ENCODE data around the gene FRRS1L. TPM values are rescaled to one million over a fixed set of nuclear protein-coding genes. Genes with fewer than 3 reads are reported as not detected.
A peak's percentile ranks its signal among the peaks of the same experiment; 100 is the strongest.

FRRS1L gene
- total RNA-seq, 1 donor from 2014 or later = 1.1 TPM

GRCh38 chr9:109172935-109173334, 5.9 kb upstream of the FRRS1L start:
- H3K9me3 Mint-ChIP-seq (ENCODE audit: unreplicated experiment) = no peaks in the 10 kb centered on the region
- FAIRE-seq = no peak
- no peak overlapping the region for H3K4me3 Mint-ChIP-seq (ENCODE audit: unreplicated experiment)
- H3K4me1 Mint-ChIP-seq (ENCODE audit: low read depth, unreplicated experiment) = no peaks in the 10 kb centered on the region
- DNase-seq (ENCODE audit: low read depth) = no peak
- Histone ChIP-seq H2AFZ (ENCODE audit: low read depth, low read length) (no peak overlapping the region), H3K27me3 (ENCODE audit: insufficient read depth, low read length) (peaks cover 3% of the 10 kb centered on the region), H3K36me3 (ENCODE audit: insufficient read depth, low read length) (no peaks in the 10 kb centered on the region), H3K4me1 (ENCODE audit: insufficient read depth, low read length) (peaks cover 8% of the 10 kb centered on the region), H3K4me2 (ENCODE audit: low read length) (no peak overlapping the region), H3K9me3 (ENCODE audit: insufficient read depth, low read depth, low read length) (no peaks in the 10 kb centered on the region), H3K27ac (ENCODE audit: low read depth, low read length) (no peak overlapping the region), H3K9ac (ENCODE audit: low read length) (no peak overlapping the region), H4K20me1 (ENCODE audit: insufficient read depth, low read length) (no peaks in the 10 kb centered on the region), H3K4me3 (ENCODE audit: insufficient read depth, low read depth, low read length) (no peak overlapping the region), H3K79me2 (ENCODE audit: insufficient read depth, low read length) (no peaks in the 10 kb centered on the region)
- H3K36me3 Mint-ChIP-seq (ENCODE audit: low read depth, unreplicated experiment) = no peaks in the 10 kb centered on the region
- H3K27me3 Mint-ChIP-seq (ENCODE audit: low read depth, unreplicated experiment) = peaks cover 6% of the 10 kb centered on the region
- no peak overlapping the region for H3K27ac Mint-ChIP-seq (ENCODE audit: unreplicated experiment)
- TF ChIP-seq CTCF (IDR thresholded peaks at IDR 0.05; ENCODE audit: insufficient read depth, low read depth, low read length) (no peak), EZH2 (IDR thresholded peaks at IDR 0.05; ENCODE audit: insufficient read depth, low read length) (no peak)

- H3K4me2 ChIP-seq (ENCODE audit: low read length) = no peak overlapping the region
- no peak overlapping the region for H3K4me3 ChIP-seq (ENCODE audit: insufficient read depth, low read depth, low read length)
- H3K4me1 ChIP-seq (ENCODE audit: insufficient read depth, low read length) = peaks cover 8% of the 10 kb centered on the region
- H3K36me3 ChIP-seq (ENCODE audit: insufficient read depth, low read length) = no peaks in the 10 kb centered on the region
- no peak overlapping the region for H3K9ac ChIP-seq (ENCODE audit: low read length)
- H3K27ac ChIP-seq (ENCODE audit: low read depth, low read length) = no peak overlapping the region
- H3K9me3 Mint-ChIP-seq (ENCODE audit: unreplicated experiment) = no peaks in the 10 kb centered on the region
- H3K79me2 ChIP-seq (ENCODE audit: insufficient read depth, low read length) = no peaks in the 10 kb centered on the region
- no peak overlapping the region for H3K27ac Mint-ChIP-seq (ENCODE audit: unreplicated experiment)
- H4K20me1 ChIP-seq (ENCODE audit: insufficient read depth, low read length) = no peaks in the 10 kb centered on the region
- H3K27me3 ChIP-seq (ENCODE audit: insufficient read depth, low read length) = peaks cover 8% of the 10 kb centered on the region
- no peaks in the 10 kb centered on the region for H3K4me1 Mint-ChIP-seq (ENCODE audit: low read depth, unreplicated experiment)
- no peak overlapping the region for H2AFZ ChIP-seq (ENCODE audit: low read depth, low read length)
- H3K4me3 Mint-ChIP-seq (ENCODE audit: unreplicated experiment) = no peak overlapping the region
- TF ChIP-seq EZH2 (IDR thresholded peaks at IDR 0.05; ENCODE audit: insufficient read depth, low read length) (no peak), CTCF (IDR thresholded peaks at IDR 0.05; ENCODE audit: insufficient read depth, low read depth, low read length) (no peak)
- no peaks in the 10 kb centered on the region for H3K9me3 ChIP-seq (ENCODE audit: insufficient read depth, low read depth, low read length)
- H3K27me3 Mint-ChIP-seq (ENCODE audit: low read depth, unreplicated experiment) = peaks cover 14% of the 10 kb centered on the region
- FAIRE-seq = no peak
- DNase-seq (ENCODE audit: low read depth) = peak; percentile 87
- H3K36me3 Mint-ChIP-seq (ENCODE audit: low read depth, unreplicated experiment) = no peaks in the 10 kb centered on the region
Measured at GRCh38 chr9:109171926-109172325, 4.9 kb upstream of the FRRS1L start.

- H3K27me3 Mint-ChIP-seq (ENCODE audit: low read depth, unreplicated experiment) = peaks cover 44% of the 10 kb centered on the region
- no peak for FAIRE-seq
- H3K27ac Mint-ChIP-seq (ENCODE audit: unreplicated experiment) = no peak overlapping the region
Measured at GRCh38 chr9:109168170-109168569, 1.1 kb upstream of the FRRS1L start.

More at GRCh38 chr9:109168170-109168569, 1.1 kb upstream of the FRRS1L start:
- TF ChIP-seq CTCF (IDR thresholded peaks at IDR 0.05; ENCODE audit: insufficient read depth, low read depth, low read length) (no peak), EZH2 (IDR thresholded peaks at IDR 0.05; ENCODE audit: insufficient read depth, low read length) (no peak)
- Mint-ChIP-seq H3K36me3 (ENCODE audit: low read depth, unreplicated experiment) (no peaks in the 10 kb centered on the region), H3K4me1 (ENCODE audit: low read depth, unreplicated experiment) (no peaks in the 10 kb centered on the region), H3K4me3 (ENCODE audit: unreplicated experiment) (no peak overlapping the region), H3K9me3 (ENCODE audit: unreplicated experiment) (peaks cover 13% of the 10 kb centered on the region)
- no peak overlapping the region for H3K9ac ChIP-seq (ENCODE audit: low read length)
- H3K9me3 ChIP-seq (ENCODE audit: insufficient read depth, low read depth, low read length) = no peaks in the 10 kb centered on the region
- no peak overlapping the region for H3K27ac ChIP-seq (ENCODE audit: low read depth, low read length)
- no peak overlapping the region for H3K4me3 ChIP-seq (ENCODE audit: insufficient read depth, low read depth, low read length)
- no peaks in the 10 kb centered on the region for H4K20me1 ChIP-seq (ENCODE audit: insufficient read depth, low read length)
- no peak overlapping the region for H3K4me2 ChIP-seq (ENCODE audit: low read length)
- H3K27me3 ChIP-seq (ENCODE audit: insufficient read depth, low read length) = peaks cover 28% of the 10 kb centered on the region
- no peak for DNase-seq (ENCODE audit: low read depth)
- no peaks in the 10 kb centered on the region for H3K36me3 ChIP-seq (ENCODE audit: insufficient read depth, low read length)
- peaks cover 8% of the 10 kb centered on the region for H3K4me1 ChIP-seq (ENCODE audit: insufficient read depth, low read length)
- no peaks in the 10 kb centered on the region for H3K79me2 ChIP-seq (ENCODE audit: insufficient read depth, low read length)
- H2AFZ ChIP-seq (ENCODE audit: low read depth, low read length) = no peak overlapping the region

All from astrocyte (in vitro differentiated cells and primary cell).